OCI-LY7 (cell line): ENCODE measurements around the gene RTN4RL2. TPM values are rescaled to one million over a fixed set of nuclear protein-coding genes. Genes with fewer than 3 reads are reported as not detected.

Experiments
- BruUV-seq: library from RNA; stranded (reverse); fragments of 400-500 nt; replicated peaks from 2 replicates; lab custom pipeline; 2021; lab: Mats Ljungman, UMichigan
- CTCF ChIA-PET: fragments of 300-600 bp; sonication (Branson Sonifier 250); formaldehyde crosslinking; loops from one replicate; lab custom pipeline; 2022; ENCODE audit warnings: antibody characterized with exemption; ENCODE audit not compliant: unreplicated experiment; lab: Charles Lee
- POLR2A ChIA-PET: fragments of 300-600 bp; sonication (Branson Sonifier 250); formaldehyde crosslinking; loops from one replicate; lab custom pipeline; 2022; ENCODE audit warnings: antibody characterized with exemption; lab: Charles Lee
- DNase-seq: peaks from one replicate; pipeline ENCODE4 v3.0.0-alpha.2; 2015; ENCODE audit warnings: low spot score
- H2AFZ ChIP-seq: fragments of 200-600 bp; sonication (generic), shearing (Covaris generic); 2 replicates; pipeline ENCODE4 v1.6.1; 2014; ENCODE audit warnings: mild to moderate bottlenecking, antibody characterized with exemption, low read length, moderate library complexity
- H3K27ac ChIP-seq: fragments of 200-600 bp; sonication (generic); 2 replicates; pipeline ENCODE4 v1.5.1; 2014; ENCODE audit warnings: mixed run types, low read depth, mild to moderate bottlenecking, moderate library complexity, low read length, inconsistent platforms; ENCODE audit not compliant: poor library complexity, severe bottlenecking
- H3K36me3 ChIP-seq: fragments of 200-600 bp; sonication (generic); 2 replicates; pipeline ENCODE4 v1.6.1; 2014; ENCODE audit warnings: mild to moderate bottlenecking, antibody characterized with exemption, low read length, moderate library complexity, mixed read lengths; ENCODE audit not compliant: insufficient read depth
- H3K4me1 ChIP-seq: fragments of 200-600 bp; sonication (generic); 2 replicates; pipeline ENCODE4 v1.5.1; 2014; ENCODE audit warnings: mild to moderate bottlenecking, low read length; ENCODE audit not compliant: insufficient read depth, poor library complexity, severe bottlenecking
- H3K4me2 ChIP-seq: fragments of 200-600 bp; sonication (generic); 2 replicates; pipeline ENCODE4 v1.6.1; 2014; ENCODE audit warnings: mild to moderate bottlenecking, low read length
- H3K4me3 ChIP-seq: fragments of 200-600 bp; sonication (generic); 2 replicates; pipeline ENCODE4 v1.5.1; 2014; ENCODE audit warnings: mild to moderate bottlenecking, low read depth, low read length; ENCODE audit not compliant: poor library complexity, severe bottlenecking
- H3K79me2 ChIP-seq: fragments of 200-600 bp; sonication (generic); 2 replicates; pipeline ENCODE4 v1.6.1; 2016; ENCODE audit warnings: low read depth, mild to moderate bottlenecking, low read length, moderate library complexity, mixed read lengths; ENCODE audit not compliant: insufficient read depth
- H3K9me2 ChIP-seq: fragments of 200-600 bp; sonication (generic); 2 replicates; pipeline ENCODE4 v1.6.1; 2016; ENCODE audit warnings: mild to moderate bottlenecking, low read length, mixed read lengths; ENCODE audit not compliant: insufficient read depth
- H3K9me3 ChIP-seq: fragments of 200-600 bp; sonication (generic); 2 replicates; pipeline ENCODE4 v1.6.1; 2014; ENCODE audit warnings: mild to moderate bottlenecking, mixed run types, low read length, mixed read lengths
- H4K20me1 ChIP-seq: fragments of 200-600 bp; sonication (generic); 2 replicates; pipeline ENCODE4 v1.6.1; 2014; ENCODE audit warnings: mild to moderate bottlenecking, antibody characterized with exemption, low read length, moderate library complexity, mixed read lengths; ENCODE audit not compliant: insufficient read depth
- EZH2phosphoT487 ChIP-seq: fragments of 200-600 bp; sonication (generic); IDR thresholded peaks from 2 replicates; pipeline ENCODE4 v1.6.1; 2018; ENCODE audit warnings: low read depth, borderline replicate concordance, mild to moderate bottlenecking, mixed run types, antibody characterized with exemption, low read length, moderate library complexity, mixed read lengths
- intact Hi-C: fragments of 100-400 bp; cut with micrococcal nuclease; formaldehyde crosslinking; loops from one replicate; pipeline ENCODE4 v1.10.0; 2022; ENCODE audit not compliant: unreplicated experiment
- total RNA-seq, 2 experiments: library from RNA; depleted of rRNA in 1 of 2; stranded (reverse); fragments of >200 nt in 1 of 2; shearing (Covaris generic) in 1 of 2; gene quantifications; 2 replicates each; pipeline ENCODE4 v1.2.3, GENCODE V29; 2014 to 2022
- TF ChIP-seq, protein P1 (sequence below): fragments of 200-600 bp; sonication (generic); conservative IDR thresholded peaks from 2 replicates; pipeline ENCODE4 v1.5.1; 2014; ENCODE audit warnings: mild to moderate bottlenecking, antibody characterized with exemption, low read length, moderate library complexity, mixed read lengths

The RTN4RL2 gene
- total RNA-seq, 2 experiments from 2014 or later = 0.25 to 4.2 TPM

DNA sequence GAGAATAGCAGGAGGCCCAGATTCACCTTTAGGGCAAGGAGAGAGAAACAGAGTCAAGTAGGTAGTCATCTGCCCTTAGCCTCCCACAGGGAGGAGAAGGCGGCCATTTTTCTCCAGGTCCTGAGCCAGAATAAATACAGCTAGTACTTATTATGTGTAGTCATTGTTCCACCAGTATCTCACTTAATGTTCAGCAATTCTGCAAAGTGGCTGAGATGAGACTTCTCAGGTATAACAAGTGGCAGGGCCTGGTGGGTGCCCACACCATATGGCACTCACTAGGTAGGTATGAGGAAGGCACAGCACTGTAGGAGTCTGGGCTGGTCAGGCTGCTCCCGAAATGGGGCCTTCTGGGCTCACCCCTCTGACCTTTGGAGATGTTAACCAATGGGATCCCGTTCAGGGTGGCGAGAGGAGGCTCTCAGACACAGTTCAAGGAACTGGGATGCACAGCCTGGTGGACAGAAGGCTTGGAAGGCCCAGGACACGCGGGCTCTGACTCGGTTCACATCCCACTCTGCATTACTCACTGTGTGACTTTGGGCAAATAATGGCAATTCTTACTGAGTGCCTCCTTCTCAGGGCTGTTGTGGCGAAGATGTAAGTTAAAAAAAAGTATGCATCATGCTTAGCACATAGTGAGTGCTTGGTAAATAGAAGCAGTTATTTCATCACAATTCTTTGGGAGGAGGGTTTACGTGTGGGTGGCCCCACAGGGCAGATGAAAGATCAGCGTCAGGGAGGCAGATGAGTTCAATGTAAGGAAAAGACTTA is 25.1 kb downstream of the RTN4RL2 start:
- Histone ChIP-seq H3K4me2 (peak overlapping the region; percentile 74), H3K4me1 (peaks cover 52% of the 10 kb centered on the region), H2AFZ (no peak overlapping the region), H3K27ac (peak overlapping the region; percentile 65), H3K79me2 (no peaks in the 10 kb centered on the region), H4K20me1 (no peaks in the 10 kb centered on the region), H3K36me3 (peaks cover 64% of the 10 kb centered on the region), H3K9me3 (no peaks in the 10 kb centered on the region), H3K4me3 (no peak overlapping the region), H3K9me2 (no peaks in the 10 kb centered on the region)
- CTCF ChIA-PET = no interaction called here
- TF ChIP-seq, protein P1, sequence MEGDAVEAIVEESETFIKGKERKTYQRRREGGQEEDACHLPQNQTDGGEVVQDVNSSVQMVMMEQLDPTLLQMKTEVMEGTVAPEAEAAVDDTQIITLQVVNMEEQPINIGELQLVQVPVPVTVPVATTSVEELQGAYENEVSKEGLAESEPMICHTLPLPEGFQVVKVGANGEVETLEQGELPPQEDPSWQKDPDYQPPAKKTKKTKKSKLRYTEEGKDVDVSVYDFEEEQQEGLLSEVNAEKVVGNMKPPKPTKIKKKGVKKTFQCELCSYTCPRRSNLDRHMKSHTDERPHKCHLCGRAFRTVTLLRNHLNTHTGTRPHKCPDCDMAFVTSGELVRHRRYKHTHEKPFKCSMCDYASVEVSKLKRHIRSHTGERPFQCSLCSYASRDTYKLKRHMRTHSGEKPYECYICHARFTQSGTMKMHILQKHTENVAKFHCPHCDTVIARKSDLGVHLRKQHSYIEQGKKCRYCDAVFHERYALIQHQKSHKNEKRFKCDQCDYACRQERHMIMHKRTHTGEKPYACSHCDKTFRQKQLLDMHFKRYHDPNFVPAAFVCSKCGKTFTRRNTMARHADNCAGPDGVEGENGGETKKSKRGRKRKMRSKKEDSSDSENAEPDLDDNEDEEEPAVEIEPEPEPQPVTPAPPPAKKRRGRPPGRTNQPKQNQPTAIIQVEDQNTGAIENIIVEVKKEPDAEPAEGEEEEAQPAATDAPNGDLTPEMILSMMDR = no peak
- no peak for TF ChIP-seq EZH2phosphoT487
- intact Hi-C loops = no loop called here
- POLR2A ChIA-PET = interaction anchor here (1.1 kb wide), 1 partner anchor 10 kb away, joined by 5 read pairs; no protein-coding TSS in a partner anchor
- BruUV-seq = no TSS peak
- no peak for DNase-seq

DNA sequence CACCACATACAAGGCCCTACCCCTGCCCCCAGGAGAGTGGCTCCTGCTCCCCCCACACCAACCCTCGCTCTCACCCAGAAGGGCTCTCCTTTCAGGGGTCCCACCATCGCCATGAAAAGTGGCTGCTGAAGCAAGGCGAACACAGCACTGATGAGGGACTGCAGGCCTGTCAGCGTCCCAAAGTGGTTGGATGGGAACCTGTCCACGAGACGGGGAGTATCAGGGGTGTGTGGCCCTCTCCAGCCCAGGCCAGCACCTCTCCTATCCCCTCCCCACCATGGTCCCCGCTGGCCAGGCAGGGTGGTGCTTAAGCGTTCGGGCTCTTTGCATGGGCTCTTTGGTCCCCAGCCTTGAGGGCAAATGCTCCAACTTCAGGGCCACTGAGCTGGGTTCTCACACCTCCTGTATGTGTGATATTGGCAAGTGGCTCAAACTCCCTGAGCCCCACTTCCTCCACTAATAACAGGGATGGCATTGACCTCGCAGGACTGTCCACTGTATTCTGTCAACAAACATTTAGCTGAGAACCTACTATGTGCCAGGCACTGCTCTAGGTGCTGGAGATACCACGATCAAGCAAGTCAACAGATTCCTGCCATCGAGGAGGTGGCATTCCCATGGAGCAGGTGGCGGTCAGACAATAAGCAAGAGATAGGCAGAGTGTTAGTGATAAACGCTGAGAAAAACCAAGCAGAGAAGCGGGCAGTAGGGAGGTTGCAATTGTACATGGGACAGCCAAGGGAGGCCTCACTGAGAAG is 26.9 kb downstream of the RTN4RL2 start:
- intact Hi-C loops = no loop called here
- DNase-seq = no peak
- TF ChIP-seq EZH2phosphoT487 = no peak
- TF ChIP-seq, protein P1 = no peak
- POLR2A ChIA-PET = no interaction called here
- peaks cover 80% of the 10 kb centered on the region for H3K36me3 ChIP-seq
- no peaks in the 10 kb centered on the region for H3K9me3 ChIP-seq
- CTCF ChIA-PET = interaction anchor here (1.1 kb wide), 1 partner anchor 41 kb away, joined by 4 read pairs; no protein-coding TSS in a partner anchor
- no peaks in the 10 kb centered on the region for H3K9me2 ChIP-seq
- no peaks in the 10 kb centered on the region for H4K20me1 ChIP-seq
- no peak overlapping the region for H3K4me2 ChIP-seq
- no peaks in the 10 kb centered on the region for H3K79me2 ChIP-seq
- no peak overlapping the region for H3K4me3 ChIP-seq
- BruUV-seq = no TSS peak
- H2AFZ ChIP-seq = no peak overlapping the region
- H3K27ac ChIP-seq = no peak overlapping the region
- H3K4me1 ChIP-seq = peaks cover 42% of the 10 kb centered on the region
